Colonic mucosa (tissue), 4 donors: ENCODE results near the gene EVA1A. TPM values are rescaled to one million over a fixed set of nuclear protein-coding genes. Genes with fewer than 3 reads are reported as not detected.

ENCODE experiments used
- DNase-seq: peaks from one replicate; pipeline ENCODE4 v3.0.0-alpha.2; 2020
- H3K27ac ChIP-seq: fragments of 200-600 bp; one replicate; pipeline ENCODE4 v1.8.0; 2021
- H3K27me3 ChIP-seq: fragments of 200-600 bp; one replicate; pipeline ENCODE4 v1.8.0; 2021
- H3K36me3 ChIP-seq: fragments of 200-600 bp; one replicate; pipeline ENCODE4 v1.8.0; 2021
- H3K4me1 ChIP-seq: fragments of 200-600 bp; one replicate; pipeline ENCODE4 v1.8.0; 2021; ENCODE audit warnings: mild to moderate bottlenecking
- H3K4me3 ChIP-seq: fragments of 200-600 bp; one replicate; pipeline ENCODE4 v1.8.0; 2021
- H3K9ac ChIP-seq, 2 donors: one replicate each; pipeline ENCODE4 v1.7.0; 2013; ENCODE audit warnings: control low read depth in 2 of 2, low read depth in 2 of 2, low read length in 2 of 2
- H3K9me3 ChIP-seq: fragments of 200-600 bp; one replicate; pipeline ENCODE4 v1.8.0; 2021
- intact Hi-C: fragments of 100-400 bp; cut with DNase I; formaldehyde crosslinking; loops from one replicate; pipeline ENCODE4 v1.14.1; 2022
- total RNA-seq, 2 donors: library from RNA; stranded (reverse); fragmentation: NEBNext Ultra II Directional in 1 of 2; extraction: Animal tissue kit (Norgen Biotek cat#: 25700) in 1 of 2; gene quantifications; one replicate each; pipeline ENCODE4 v1.2.1, GENCODE V29; 2021
- TF ChIP-seq, protein P1 (sequence below): fragments of 200-600 bp; IDR thresholded peaks from one replicate; pipeline ENCODE4 v1.8.0; 2022; ENCODE audit warnings: antibody characterized with exemption, mild to moderate bottlenecking
- donor health status: healthy.
- donor health status: DM: no; HTN: no; CAD: no.
- donor health status: DM: no; HTN: no; CAD: no.

The EVA1A gene
- total RNA-seq, 2 donors from 2014 or later, result 0.25 to 0.77 TPM

DNA sequence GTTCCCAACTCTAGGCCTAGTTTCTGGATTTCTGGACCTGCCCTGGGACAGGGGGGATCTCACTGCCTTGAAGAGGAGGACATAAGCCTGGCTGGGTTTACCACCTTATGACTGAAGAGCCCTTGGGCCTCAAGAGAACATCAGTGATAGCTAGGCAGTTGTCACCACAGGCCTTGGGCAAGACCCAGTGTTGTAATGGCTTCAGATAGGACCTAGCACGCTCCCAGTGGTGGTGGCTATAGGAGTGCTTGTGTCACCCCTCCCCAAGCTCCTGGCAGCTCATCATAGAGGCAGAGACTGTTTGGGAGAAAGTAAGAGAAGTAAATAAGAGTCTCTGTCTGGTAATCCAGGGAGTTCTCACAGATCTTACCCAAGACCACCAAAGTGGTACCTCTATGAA, 19.4 kb upstream of the EVA1A start:
- H3K36me3 ChIP-seq, result no peaks in the 10 kb centered on the region
- H3K4me3 ChIP-seq, result no peak overlapping the region
- no peak overlapping the region for H3K27ac ChIP-seq
- H3K27me3 ChIP-seq, result no peaks in the 10 kb centered on the region
- no peaks in the 10 kb centered on the region for H3K9me3 ChIP-seq
- TF ChIP-seq, protein P1, sequence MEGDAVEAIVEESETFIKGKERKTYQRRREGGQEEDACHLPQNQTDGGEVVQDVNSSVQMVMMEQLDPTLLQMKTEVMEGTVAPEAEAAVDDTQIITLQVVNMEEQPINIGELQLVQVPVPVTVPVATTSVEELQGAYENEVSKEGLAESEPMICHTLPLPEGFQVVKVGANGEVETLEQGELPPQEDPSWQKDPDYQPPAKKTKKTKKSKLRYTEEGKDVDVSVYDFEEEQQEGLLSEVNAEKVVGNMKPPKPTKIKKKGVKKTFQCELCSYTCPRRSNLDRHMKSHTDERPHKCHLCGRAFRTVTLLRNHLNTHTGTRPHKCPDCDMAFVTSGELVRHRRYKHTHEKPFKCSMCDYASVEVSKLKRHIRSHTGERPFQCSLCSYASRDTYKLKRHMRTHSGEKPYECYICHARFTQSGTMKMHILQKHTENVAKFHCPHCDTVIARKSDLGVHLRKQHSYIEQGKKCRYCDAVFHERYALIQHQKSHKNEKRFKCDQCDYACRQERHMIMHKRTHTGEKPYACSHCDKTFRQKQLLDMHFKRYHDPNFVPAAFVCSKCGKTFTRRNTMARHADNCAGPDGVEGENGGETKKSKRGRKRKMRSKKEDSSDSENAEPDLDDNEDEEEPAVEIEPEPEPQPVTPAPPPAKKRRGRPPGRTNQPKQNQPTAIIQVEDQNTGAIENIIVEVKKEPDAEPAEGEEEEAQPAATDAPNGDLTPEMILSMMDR, result no peak
- no peak overlapping the region for H3K9ac ChIP-seq
- intact Hi-C loops, result no loop called here
- H3K4me1 ChIP-seq, result no peaks in the 10 kb centered on the region
- no peak for DNase-seq

DNA sequence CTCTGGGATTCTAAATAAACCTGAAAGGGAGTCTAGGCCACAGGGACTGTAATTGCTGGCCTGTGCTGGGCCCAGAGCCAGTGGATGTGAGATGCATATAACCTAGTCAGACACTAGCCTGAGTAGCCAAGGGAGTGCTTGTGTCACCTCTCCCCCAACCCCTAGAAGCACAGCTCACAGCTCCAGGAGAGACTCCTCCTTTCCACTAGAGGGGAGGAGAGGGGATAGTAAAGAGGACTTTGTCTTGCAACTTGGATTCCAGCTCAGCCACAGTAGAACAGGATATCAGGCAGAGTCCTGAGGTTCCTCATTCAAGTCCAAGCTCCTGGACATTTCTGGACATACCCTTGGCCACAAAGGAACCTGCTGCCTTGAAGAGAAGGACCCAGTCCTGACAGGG, 18.4 kb upstream of the EVA1A start:
- no peak for DNase-seq
- intact Hi-C loops, result no loop called here
- no peak overlapping the region for H3K27ac ChIP-seq
- H3K9ac ChIP-seq, result no peak overlapping the region
- TF ChIP-seq, protein P1, result no peak
- H3K27me3 ChIP-seq, result no peaks in the 10 kb centered on the region
- no peaks in the 10 kb centered on the region for H3K4me1 ChIP-seq
- H3K36me3 ChIP-seq, result no peaks in the 10 kb centered on the region
- no peak overlapping the region for H3K4me3 ChIP-seq
- no peaks in the 10 kb centered on the region for H3K9me3 ChIP-seq

DNA sequence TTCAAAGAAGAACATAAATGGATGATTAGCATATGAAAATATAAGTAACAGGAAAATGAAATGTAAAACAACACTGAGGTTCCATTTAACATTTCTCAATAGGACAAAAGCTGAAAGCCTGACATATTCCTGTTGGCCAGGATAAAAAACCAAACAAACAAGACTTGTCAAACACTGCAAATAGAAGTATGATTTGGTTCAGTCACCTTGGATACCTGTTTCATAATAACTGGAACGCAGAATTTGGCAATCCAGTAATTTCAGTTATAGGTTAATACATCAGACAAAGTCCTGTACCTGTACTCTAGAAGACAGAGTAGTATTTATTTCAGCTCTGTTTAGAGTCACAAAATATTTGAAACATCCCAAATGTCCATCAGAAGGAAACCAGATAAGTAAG, 16.5 kb upstream of the EVA1A start:
- no peak overlapping the region for H3K9ac ChIP-seq
- H3K9me3 ChIP-seq, result no peaks in the 10 kb centered on the region
- H3K36me3 ChIP-seq, result no peaks in the 10 kb centered on the region
- DNase-seq, result no peak
- no peak overlapping the region for H3K4me3 ChIP-seq
- H3K4me1 ChIP-seq, result no peaks in the 10 kb centered on the region
- no peaks in the 10 kb centered on the region for H3K27me3 ChIP-seq
- H3K27ac ChIP-seq, result no peak overlapping the region
- TF ChIP-seq, protein P1, result no peak
- intact Hi-C loops, result no loop called here

DNA sequence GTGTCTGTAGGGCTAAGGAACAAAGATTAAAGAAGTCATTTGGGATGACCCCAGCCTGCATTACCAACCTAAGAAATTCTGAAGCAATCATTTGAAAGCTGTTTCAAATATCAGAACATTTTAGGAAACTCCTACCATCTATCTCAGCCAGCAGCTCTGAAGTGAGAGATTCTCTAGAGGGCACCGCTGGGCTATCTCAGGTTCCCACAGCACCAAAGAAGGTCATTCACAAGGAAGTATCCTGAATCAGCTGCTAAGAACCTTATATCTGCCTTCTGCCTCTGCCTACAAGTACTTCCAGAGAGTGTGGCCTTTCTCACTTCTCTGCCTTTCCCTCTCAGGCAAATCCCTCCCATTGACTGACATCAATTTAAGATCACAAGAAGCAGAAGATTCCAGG, 13.4 kb upstream of the EVA1A start:
- Histone ChIP-seq H3K9ac (no peak overlapping the region), H3K27ac (no peak overlapping the region), H3K4me3 (no peak overlapping the region), H3K4me1 (no peaks in the 10 kb centered on the region), H3K27me3 (no peaks in the 10 kb centered on the region), H3K9me3 (no peaks in the 10 kb centered on the region), H3K36me3 (no peaks in the 10 kb centered on the region)
- intact Hi-C loops, result no loop called here
- no peak for DNase-seq
- TF ChIP-seq, protein P1, result no peak

DNA sequence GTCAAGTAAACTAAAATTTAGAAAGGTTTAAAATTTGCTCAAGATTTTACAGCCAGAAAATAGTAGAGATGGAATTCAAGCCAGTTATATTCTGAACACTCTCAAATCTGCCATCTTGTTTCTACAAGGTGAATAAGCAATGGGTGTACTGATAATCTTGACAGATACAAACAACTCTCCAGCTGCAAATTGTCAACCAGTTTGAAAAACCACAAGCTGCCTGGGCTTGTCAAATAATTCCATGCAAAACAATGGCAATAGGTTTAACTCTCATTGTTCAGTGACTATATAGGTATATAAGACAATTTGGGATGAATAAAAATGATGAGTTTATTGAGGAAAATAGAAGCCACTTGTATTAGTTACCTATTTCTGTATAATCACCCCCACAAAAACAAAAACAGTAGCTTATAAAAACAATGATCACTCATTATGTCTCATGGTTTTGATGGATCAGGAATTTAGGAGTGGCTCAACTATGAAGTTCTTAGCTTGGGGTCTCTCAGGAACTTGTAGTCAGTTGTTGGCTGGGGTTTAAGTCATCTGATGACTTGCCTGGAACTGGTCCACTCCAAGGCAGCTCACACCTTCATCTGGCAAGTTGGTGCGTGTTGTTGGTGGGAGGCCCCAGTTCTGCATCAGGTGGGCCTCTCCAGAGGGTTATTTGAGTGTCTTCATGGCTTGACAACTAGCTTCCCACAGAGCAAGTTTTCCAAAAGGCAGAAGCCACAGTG, 12.6 kb upstream of the EVA1A start:
- H3K9ac ChIP-seq, result no peak overlapping the region
- intact Hi-C loops, result no loop called here
- H3K4me1 ChIP-seq, result no peaks in the 10 kb centered on the region
- TF ChIP-seq, protein P1, result no peak
- no peaks in the 10 kb centered on the region for H3K27me3 ChIP-seq
- H3K9me3 ChIP-seq, result no peaks in the 10 kb centered on the region
- no peak for DNase-seq
- no peak overlapping the region for H3K4me3 ChIP-seq
- no peaks in the 10 kb centered on the region for H3K36me3 ChIP-seq
- no peak overlapping the region for H3K27ac ChIP-seq
